Stimulated activated naive CD8-positive, alpha-beta T cell treated with anti-CD3 and anti-CD28 coated beads, Interleukin-15, Interleukin-2, amounts not matched to agents 100 ng/mL and 50 ng/mL, for 24 hours (primary cell): ENCODE data around the gene RDX.

ENCODE experiments used
- H3K27ac Mint-ChIP-seq: one replicate; pipeline ENCODE4 v1.8.0; 2021; ENCODE audit warnings: mild to moderate bottlenecking, mixed read lengths
- H3K27me3 Mint-ChIP-seq: one replicate; pipeline ENCODE4 v1.8.0; 2021; ENCODE audit warnings: mixed read lengths
- H3K36me3 Mint-ChIP-seq: one replicate; pipeline ENCODE4 v1.8.0; 2021; ENCODE audit warnings: low read depth, mixed read lengths
- H3K4me1 Mint-ChIP-seq: one replicate; pipeline ENCODE4 v1.8.0; 2021; ENCODE audit warnings: low read depth, mixed read lengths
- H3K4me3 Mint-ChIP-seq: one replicate; pipeline ENCODE4 v1.8.0; 2021; ENCODE audit warnings: mild to moderate bottlenecking, mixed read lengths
- H3K9me3 Mint-ChIP-seq: one replicate; pipeline ENCODE4 v1.8.0; 2021; ENCODE audit warnings: mixed read lengths

The RDX gene

GRCh38 chr11:110168033-110168803, 128.2 kb downstream of the RDX start:
- Mint-ChIP-seq H3K27ac (no peak overlapping the region), H3K36me3 (no peaks in the 10 kb centered on the region), H3K4me1 (no peaks in the 10 kb centered on the region), H3K27me3 (peaks cover 24% of the 10 kb centered on the region), H3K9me3 (no peaks in the 10 kb centered on the region), H3K4me3 (no peak overlapping the region)

DNA sequence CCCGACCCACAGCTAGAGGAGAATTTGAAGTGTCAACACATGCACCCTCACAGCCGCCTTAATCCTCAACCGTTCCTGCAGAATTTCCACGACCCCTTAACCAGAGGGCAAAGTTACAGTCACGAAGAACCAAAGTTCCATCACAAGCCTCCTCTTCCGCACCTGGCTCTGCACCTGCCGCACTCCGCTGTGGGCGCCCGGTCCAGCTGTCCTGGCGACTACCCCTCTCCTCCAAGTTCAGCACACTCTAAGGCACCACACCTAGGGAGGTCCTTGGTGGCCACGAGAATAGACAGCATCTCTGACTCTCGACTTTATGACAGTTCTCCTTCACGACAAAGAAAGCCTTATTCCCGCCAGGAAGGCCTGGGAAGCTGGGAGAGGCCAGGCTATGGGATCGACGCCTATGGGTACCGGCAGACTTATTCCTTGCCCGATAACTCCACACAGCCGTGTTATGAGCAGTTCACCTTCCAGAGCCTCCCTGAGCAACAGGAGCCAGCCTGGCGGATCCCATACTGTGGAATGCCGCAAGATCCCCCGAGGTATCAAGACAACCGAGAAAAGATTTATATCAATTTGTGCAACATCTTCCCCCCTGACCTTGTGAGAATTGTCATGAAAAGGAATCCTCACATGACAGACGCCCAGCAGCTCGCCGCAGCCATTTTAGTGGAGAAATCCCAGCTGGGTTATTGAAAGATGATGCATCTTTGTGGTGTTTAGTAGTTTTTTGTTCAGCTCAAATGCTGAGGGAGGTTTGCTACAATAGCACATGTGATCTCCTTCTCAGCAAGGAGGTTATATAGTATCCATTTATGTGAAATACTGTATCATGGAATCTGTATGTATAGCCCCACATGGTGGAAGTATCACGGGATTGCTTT, 131.1 kb downstream of the RDX start:
- Mint-ChIP-seq H3K4me3 (no peak overlapping the region), H3K27me3 (peaks cover 10% of the 10 kb centered on the region), H3K9me3 (no peaks in the 10 kb centered on the region), H3K4me1 (no peaks in the 10 kb centered on the region), H3K27ac (no peak overlapping the region), H3K36me3 (no peaks in the 10 kb centered on the region)

DNA sequence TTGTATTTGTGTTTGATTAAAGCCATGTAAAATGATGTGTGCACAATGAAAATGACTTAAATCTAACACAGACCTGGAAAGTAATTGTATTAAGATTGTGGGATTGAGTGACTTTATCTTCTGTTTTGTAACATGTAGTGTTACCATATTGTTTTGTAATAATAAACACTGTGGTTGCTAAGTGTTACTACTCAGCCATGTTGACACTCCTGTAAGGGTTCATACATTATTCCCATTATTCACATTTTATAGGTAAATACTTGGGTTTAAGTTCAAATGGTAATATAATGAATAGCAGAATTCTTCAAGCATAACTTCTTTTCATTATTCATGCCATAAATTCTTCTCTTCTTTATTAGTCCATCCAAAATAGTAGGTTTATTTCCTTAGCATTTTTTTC, 134.2 kb downstream of the RDX start:
- H3K9me3 Mint-ChIP-seq: no peaks in the 10 kb centered on the region

GRCh38 chr11:110161061-110161460, 135.4 kb downstream of the RDX start:
- Mint-ChIP-seq H3K36me3 (no peaks in the 10 kb centered on the region), H3K9me3 (no peaks in the 10 kb centered on the region), H3K4me1 (no peaks in the 10 kb centered on the region), H3K27ac (no peak overlapping the region), H3K27me3 (no peaks in the 10 kb centered on the region), H3K4me3 (no peak overlapping the region)

More for the DNA sequence above, 134.2 kb downstream of the RDX start:
- Mint-ChIP-seq H3K4me1 (no peaks in the 10 kb centered on the region), H3K36me3 (no peaks in the 10 kb centered on the region), H3K27ac (no peak overlapping the region), H3K27me3 (no peaks in the 10 kb centered on the region), H3K4me3 (no peak overlapping the region)

- H3K4me1 Mint-ChIP-seq: no peaks in the 10 kb centered on the region
- no peaks in the 10 kb centered on the region for H3K36me3 Mint-ChIP-seq
- no peak overlapping the region for H3K4me3 Mint-ChIP-seq
- H3K27me3 Mint-ChIP-seq: peaks cover 4% of the 10 kb centered on the region
- H3K9me3 Mint-ChIP-seq: no peaks in the 10 kb centered on the region
- no peak overlapping the region for H3K27ac Mint-ChIP-seq
Observed at GRCh38 chr11:110160437-110160836, 136.0 kb downstream of the RDX start.

DNA sequence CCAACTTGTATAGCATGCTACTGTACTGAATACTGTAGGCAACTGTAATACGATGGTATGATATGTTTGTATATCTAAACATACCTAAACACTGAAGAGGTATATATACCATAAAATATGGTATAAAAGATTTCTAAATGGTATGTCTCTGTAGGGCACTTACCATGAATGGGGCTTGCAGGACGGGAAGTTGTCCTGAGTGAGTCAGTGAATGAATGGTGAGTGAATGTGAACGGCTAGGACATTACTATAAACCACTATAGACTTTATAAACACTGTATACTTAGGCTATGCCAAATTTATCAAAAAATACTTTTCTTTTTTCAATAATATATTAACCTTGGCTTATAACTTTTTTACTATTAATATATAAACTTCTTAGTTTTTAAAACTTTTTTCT, 136.4 kb downstream of the RDX start:
- Mint-ChIP-seq H3K4me3 (no peak overlapping the region), H3K9me3 (no peaks in the 10 kb centered on the region), H3K27ac (no peak overlapping the region), H3K27me3 (peaks cover 4% of the 10 kb centered on the region), H3K36me3 (no peaks in the 10 kb centered on the region), H3K4me1 (no peaks in the 10 kb centered on the region)

GRCh38 chr11:110159476-110159875, 136.9 kb downstream of the RDX start:
- no peaks in the 10 kb centered on the region for H3K36me3 Mint-ChIP-seq
- no peaks in the 10 kb centered on the region for H3K9me3 Mint-ChIP-seq
- peaks cover 4% of the 10 kb centered on the region for H3K27me3 Mint-ChIP-seq
- H3K4me3 Mint-ChIP-seq: no peak overlapping the region
- no peak overlapping the region for H3K27ac Mint-ChIP-seq
- no peaks in the 10 kb centered on the region for H3K4me1 Mint-ChIP-seq

GRCh38 chr11:110158317-110159200, 137.9 kb downstream of the RDX start:
- Mint-ChIP-seq H3K27ac (no peak overlapping the region), H3K36me3 (no peaks in the 10 kb centered on the region), H3K4me3 (no peak overlapping the region), H3K4me1 (no peaks in the 10 kb centered on the region), H3K27me3 (peaks cover 4% of the 10 kb centered on the region), H3K9me3 (no peaks in the 10 kb centered on the region)

DNA sequence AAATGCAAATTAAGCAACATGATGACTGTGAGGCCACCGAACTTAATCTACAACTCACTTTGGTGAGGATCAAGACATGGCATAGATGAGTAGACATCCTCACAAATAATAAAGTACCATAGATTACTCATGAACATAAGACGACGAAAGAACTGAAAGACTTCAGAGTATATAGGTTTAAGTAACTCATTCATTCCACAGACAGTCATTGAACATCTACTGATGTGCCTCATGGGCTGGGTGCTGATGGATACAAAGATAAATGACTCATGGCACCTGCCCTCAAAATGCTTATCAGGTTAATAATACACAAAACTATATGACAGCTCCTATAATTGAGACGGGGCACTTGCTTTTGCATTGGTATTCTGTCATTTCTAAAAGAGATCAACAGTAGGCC, 139.9 kb downstream of the RDX start:
- Mint-ChIP-seq H3K4me1 (no peaks in the 10 kb centered on the region), H3K9me3 (no peaks in the 10 kb centered on the region), H3K27ac (no peak overlapping the region), H3K36me3 (no peaks in the 10 kb centered on the region), H3K27me3 (peaks cover 4% of the 10 kb centered on the region), H3K4me3 (no peak overlapping the region)

DNA sequence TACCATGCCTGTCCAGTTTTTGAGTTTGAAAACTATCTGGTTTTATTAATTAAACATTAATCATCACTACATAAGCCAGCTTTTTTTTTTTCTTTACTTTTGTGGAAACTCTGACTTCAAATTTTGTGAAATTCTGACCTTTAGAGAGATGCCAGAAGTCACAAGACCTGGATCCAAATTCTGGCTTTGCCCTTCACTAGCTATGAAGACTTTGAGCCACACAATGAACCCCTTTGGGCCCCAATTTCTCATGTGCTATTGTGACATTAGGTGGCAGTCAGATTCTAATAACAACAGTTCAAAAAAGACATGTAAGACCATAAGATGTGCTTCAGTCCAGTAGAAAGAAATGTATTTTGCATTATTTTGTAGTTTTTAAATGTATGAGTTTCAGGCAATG, 142.9 kb downstream of the RDX start:
- no peaks in the 10 kb centered on the region for H3K36me3 Mint-ChIP-seq
- H3K27me3 Mint-ChIP-seq: peaks cover 4% of the 10 kb centered on the region
- H3K9me3 Mint-ChIP-seq: no peaks in the 10 kb centered on the region
- no peak overlapping the region for H3K4me3 Mint-ChIP-seq
- no peak overlapping the region for H3K27ac Mint-ChIP-seq
- no peaks in the 10 kb centered on the region for H3K4me1 Mint-ChIP-seq

- no peak overlapping the region for H3K4me3 Mint-ChIP-seq
Observed at GRCh38 chr11:110152199-110152598, 144.2 kb downstream of the RDX start.

GRCh38 chr11:110148775-110149744, 147.4 kb downstream of the RDX start:
- peaks cover 17% of the 10 kb centered on the region for H3K27me3 Mint-ChIP-seq
- H3K9me3 Mint-ChIP-seq: peaks cover 4% of the 10 kb centered on the region
- no peak overlapping the region for H3K27ac Mint-ChIP-seq
- H3K36me3 Mint-ChIP-seq: no peaks in the 10 kb centered on the region
- H3K4me3 Mint-ChIP-seq: no peak overlapping the region
- no peaks in the 10 kb centered on the region for H3K4me1 Mint-ChIP-seq

More at GRCh38 chr11:110152199-110152598, 144.2 kb downstream of the RDX start:
- Mint-ChIP-seq H3K27ac (no peak overlapping the region), H3K36me3 (no peaks in the 10 kb centered on the region), H3K27me3 (peaks cover 10% of the 10 kb centered on the region), H3K9me3 (no peaks in the 10 kb centered on the region), H3K4me1 (no peaks in the 10 kb centered on the region)

- Mint-ChIP-seq H3K4me3 (no peak overlapping the region), H3K27me3 (peaks cover 17% of the 10 kb centered on the region), H3K9me3 (peaks cover 4% of the 10 kb centered on the region), H3K27ac (no peak overlapping the region), H3K36me3 (no peaks in the 10 kb centered on the region), H3K4me1 (no peaks in the 10 kb centered on the region)
Observed at GRCh38 chr11:110147962-110148709, 148.3 kb downstream of the RDX start.
